Thymus (tissue), 11 donors: Measurements from ENCODE around the gene SORCS3. TPM values are rescaled to one million over a fixed set of nuclear protein-coding genes. Genes with fewer than 3 reads are reported as not detected.

Source experiments
- DNase-seq, 9 donors: peaks; one replicate each; pipeline ENCODE4 v3.0.0-alpha.2; 2013; ENCODE audit warnings: low spot score in 9 of 9, low read depth in 6 of 9, missing footprints in 1 of 9
- H3K27ac ChIP-seq, 2 donors: one replicate each; pipeline ENCODE4 v1.5.1; 2013; ENCODE audit warnings: control low read depth in 1 of 2, low read depth in 1 of 2, low read length in 1 of 2, mild to moderate bottlenecking in 1 of 2, moderate library complexity in 1 of 2
- H3K27me3 ChIP-seq, 2 donors: one replicate each; pipeline ENCODE4 v1.5.1; 2013; ENCODE audit warnings: low read length in 1 of 2; ENCODE audit not compliant: control insufficient read depth in 2 of 2, insufficient read depth in 1 of 2
- H3K36me3 ChIP-seq, 2 donors: one replicate each; pipeline ENCODE4 v1.5.1; 2013; ENCODE audit warnings: low read length in 1 of 2, mild to moderate bottlenecking in 1 of 2, moderate library complexity in 1 of 2; ENCODE audit not compliant: control insufficient read depth in 2 of 2, insufficient read depth in 2 of 2
- H3K4me1 ChIP-seq, 2 donors: one replicate each; pipeline ENCODE4 v1.5.1; 2013; ENCODE audit warnings: low read length in 2 of 2; ENCODE audit not compliant: control insufficient read depth in 2 of 2, insufficient read depth in 2 of 2
- H3K4me3 ChIP-seq, 2 donors: one replicate each; pipeline ENCODE4 v1.5.1; 2013; ENCODE audit warnings: low read length in 2 of 2, control low read depth in 1 of 2, mild to moderate bottlenecking in 1 of 2
- H3K9me3 ChIP-seq, 2 donors: one replicate each; pipeline ENCODE4 v1.5.1; 2013; ENCODE audit warnings: low read length in 1 of 2, mild to moderate bottlenecking in 1 of 2; ENCODE audit not compliant: control insufficient read depth in 2 of 2, insufficient read depth in 1 of 2
- WGBS: extraction: QIAGEN DNeasy Blood & Tissue Kit; methylation state at CpG from one replicate; pipeline ENCODE4 v1.1.7; 2013; 5-methylcytosine and 5-hydroxymethylcytosine counted together
- polyA plus RNA-seq: library from polyadenylated mRNA; stranded (reverse); fragments of 200-250 nt; gene quantifications from one replicate; pipeline ENCODE4 v1.2.3, GENCODE V29; 2013
- total RNA-seq: library from RNA; stranded (reverse); fragments of 120-200 nt; gene quantifications from one replicate; pipeline ENCODE4 v1.2.4, GENCODE V29; 2013
- donor health status: healthy.

Gene SORCS3
- total and polyA plus RNA-seq, 2 donors: 0.05 TPM

DNA sequence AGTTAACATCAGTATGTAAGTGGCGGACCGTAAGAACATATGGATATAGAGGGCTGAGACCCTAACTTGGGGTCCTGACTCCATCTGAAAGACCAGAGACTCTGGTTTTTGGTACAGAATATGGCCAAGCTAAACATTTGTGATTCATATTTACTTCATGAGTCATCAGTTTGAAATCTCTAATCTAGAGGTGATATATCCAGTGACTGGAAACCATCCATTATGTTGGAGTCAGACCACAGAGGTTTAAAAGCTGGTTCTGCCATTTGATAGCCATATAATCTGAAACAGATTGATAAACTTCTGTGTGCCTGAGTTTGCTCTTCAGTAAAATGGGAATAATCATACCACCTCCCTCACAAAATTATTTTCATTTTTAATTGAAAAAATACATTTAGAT is 505.3 kb downstream of the SORCS3 start:
- no peak overlapping the region for H3K27ac ChIP-seq
- H3K4me3 ChIP-seq: no peak overlapping the region
- no peaks in the 10 kb centered on the region for H3K4me1 ChIP-seq
- no peaks in the 10 kb centered on the region for H3K9me3 ChIP-seq
- WGBS: over 99% methylated on average over 2 of the region's 2 CpGs
- no peaks in the 10 kb centered on the region for H3K27me3 ChIP-seq
- no peaks in the 10 kb centered on the region for H3K36me3 ChIP-seq
- DNase-seq: no peak

DNA sequence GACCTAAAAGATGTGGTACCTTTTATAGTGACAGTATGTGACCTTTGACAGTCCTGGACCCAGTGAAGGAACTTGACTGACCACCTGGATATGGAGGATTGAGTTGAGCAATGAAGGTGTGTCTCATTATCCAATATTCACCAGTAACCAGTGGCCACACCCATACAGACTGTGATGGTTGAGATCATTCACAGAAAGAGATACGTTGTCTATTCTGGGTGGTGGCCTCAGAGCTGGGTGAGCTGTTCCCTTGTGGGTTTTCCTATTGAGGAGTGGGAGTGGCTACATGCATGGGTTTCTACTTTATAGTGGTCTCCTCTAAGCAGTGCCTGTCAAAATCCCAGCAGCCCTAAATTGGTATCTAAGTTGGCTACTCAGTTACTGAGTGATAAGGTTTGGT is 507.4 kb downstream of the SORCS3 start:
- Histone ChIP-seq H3K36me3 (no peaks in the 10 kb centered on the region), H3K4me3 (no peak overlapping the region), H3K27ac (no peak overlapping the region), H3K9me3 (no peaks in the 10 kb centered on the region), H3K4me1 (no peaks in the 10 kb centered on the region), H3K27me3 (no peaks in the 10 kb centered on the region)
- DNase-seq: no peak
- 27% methylated on average over 1 of the region's 1 CpG for WGBS

DNA sequence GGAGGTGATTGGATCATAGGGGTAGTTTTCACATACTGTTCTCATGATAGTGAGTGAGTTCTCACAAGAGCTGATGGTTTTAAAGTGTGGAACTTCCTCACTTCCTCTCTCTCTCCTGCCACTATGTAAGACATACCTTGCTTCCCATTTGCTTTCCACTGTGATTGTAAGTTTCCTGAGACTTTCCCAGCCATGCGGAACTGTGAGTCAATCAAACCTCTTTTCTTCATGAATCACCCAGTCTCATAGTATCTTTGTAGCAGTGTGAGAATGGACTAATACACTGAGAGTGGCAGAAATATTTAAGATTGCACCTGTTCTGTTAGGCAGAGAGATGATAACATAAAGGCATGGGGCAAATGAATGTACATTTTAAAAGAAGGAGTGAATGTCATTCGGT is 507.8 kb downstream of the SORCS3 start:
- Histone ChIP-seq H3K27ac (no peak overlapping the region), H3K9me3 (no peaks in the 10 kb centered on the region), H3K27me3 (no peaks in the 10 kb centered on the region), H3K4me1 (no peaks in the 10 kb centered on the region), H3K4me3 (no peak overlapping the region), H3K36me3 (no peaks in the 10 kb centered on the region)
- WGBS: 87% methylated on average over 2 of the region's 2 CpGs
- DNase-seq: no peak

DNA sequence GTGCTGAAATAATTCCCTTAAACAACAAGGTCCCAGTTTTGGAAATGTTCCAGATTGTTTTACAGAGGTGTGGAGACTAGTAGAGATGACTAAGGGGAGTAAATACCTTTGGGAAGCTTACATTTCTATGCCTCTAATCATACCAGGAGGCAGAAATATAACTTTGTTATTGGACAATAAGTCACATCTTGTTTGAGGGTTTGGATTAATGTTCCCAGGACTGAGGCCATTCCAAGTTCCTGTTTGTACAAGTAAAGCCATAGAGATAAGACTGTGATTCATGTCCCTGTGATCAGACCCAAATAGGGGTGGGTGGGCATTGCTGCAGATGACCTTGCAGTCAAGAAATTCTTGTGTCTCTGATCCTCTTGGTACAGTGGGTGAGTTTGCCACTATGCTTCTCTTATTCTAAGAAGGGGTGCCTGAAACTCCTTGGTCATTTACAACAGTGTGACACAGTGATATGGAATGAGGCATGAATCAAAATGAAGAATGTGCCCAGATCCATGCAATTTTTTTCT is 508.3 kb downstream of the SORCS3 start:
- Histone ChIP-seq H3K9me3 (no peaks in the 10 kb centered on the region), H3K36me3 (no peaks in the 10 kb centered on the region), H3K27ac (no peak overlapping the region), H3K27me3 (no peaks in the 10 kb centered on the region), H3K4me3 (no peak overlapping the region), H3K4me1 (no peaks in the 10 kb centered on the region)
- no peak for DNase-seq

DNA sequence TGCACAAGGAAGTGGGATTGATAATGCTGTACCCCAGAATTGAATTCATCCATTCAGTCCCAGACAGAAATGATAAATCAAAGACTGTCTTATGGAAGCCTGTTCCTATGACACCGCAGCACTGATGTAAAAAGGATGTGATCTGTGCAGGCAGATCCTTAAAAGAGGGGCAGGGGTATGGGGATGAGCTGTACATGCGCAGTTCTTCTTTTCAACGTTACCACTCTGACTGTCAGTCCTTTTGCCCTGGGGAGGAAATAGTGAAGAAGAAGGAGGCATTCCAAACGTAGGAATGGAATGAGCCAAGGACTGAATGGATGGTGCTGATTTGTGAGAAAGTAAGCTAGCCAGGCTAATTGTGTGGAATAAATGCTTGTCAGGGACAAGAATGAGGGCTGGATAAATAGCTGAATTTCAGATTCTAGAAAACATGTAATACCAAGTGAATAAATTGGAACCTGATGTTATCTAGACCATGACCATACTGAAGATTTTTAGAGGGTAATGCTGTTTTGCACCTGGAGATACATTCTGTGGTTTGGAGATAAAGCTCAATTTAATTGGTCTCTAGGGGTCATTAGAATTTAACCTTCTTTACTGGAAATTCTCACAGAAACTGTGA is 509.3 kb downstream of the SORCS3 start:
- DNase-seq: no peak
- Histone ChIP-seq H3K4me1 (no peaks in the 10 kb centered on the region), H3K9me3 (no peaks in the 10 kb centered on the region), H3K27ac (no peak overlapping the region), H3K4me3 (no peak overlapping the region), H3K36me3 (no peaks in the 10 kb centered on the region), H3K27me3 (no peaks in the 10 kb centered on the region)
- whole genome bisulfite sequencing: 82% methylated on average over 4 of the region's 4 CpGs

DNA sequence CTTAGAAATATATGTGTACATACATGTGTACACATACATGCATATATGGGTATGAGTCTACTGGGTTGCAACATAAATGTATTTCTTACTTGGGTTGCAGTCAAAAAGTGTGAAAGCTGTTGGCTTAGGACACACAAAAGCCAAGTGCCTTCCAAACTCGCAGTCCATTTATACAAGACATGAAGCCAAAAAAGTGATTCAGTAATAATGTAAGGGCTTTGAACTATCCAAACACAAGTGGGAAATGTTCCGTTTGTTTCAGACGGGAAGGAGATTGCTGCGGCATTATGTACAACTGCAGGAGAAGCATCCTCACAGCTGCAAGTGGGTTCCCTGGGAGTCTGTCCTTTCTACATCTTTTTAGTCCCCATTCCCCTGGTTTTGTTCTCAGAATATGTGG is 513.6 kb downstream of the SORCS3 start:
- H3K4me1 ChIP-seq: no peaks in the 10 kb centered on the region
- H3K4me3 ChIP-seq: no peak overlapping the region
- H3K27me3 ChIP-seq: no peaks in the 10 kb centered on the region
- WGBS: 96% methylated on average over 4 of the region's 4 CpGs
- no peak overlapping the region for H3K27ac ChIP-seq
- H3K9me3 ChIP-seq: no peaks in the 10 kb centered on the region
- no peak for DNase-seq
- H3K36me3 ChIP-seq: no peaks in the 10 kb centered on the region

DNA sequence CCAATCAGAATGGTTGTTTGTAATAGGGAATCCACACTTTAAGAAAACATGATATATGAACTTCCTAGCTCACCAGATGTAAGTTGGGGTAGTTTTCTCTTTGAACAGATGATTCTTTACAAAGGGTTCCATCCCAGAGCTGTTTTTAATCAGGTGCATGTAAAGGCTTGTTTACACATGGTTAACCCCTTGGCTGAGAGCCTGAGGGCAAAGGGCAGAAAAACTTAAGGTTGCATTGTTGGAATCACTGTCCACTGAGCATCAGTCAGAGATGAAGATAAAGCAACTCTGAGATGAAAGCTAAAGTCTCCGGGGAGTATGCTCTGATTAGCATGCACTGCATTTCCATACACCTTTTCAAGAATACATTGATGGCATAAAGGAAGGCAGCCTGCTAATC is 518.2 kb downstream of the SORCS3 start:
- Histone ChIP-seq H3K9me3 (no peaks in the 10 kb centered on the region), H3K36me3 (no peaks in the 10 kb centered on the region), H3K4me3 (no peak overlapping the region), H3K4me1 (no peaks in the 10 kb centered on the region), H3K27me3 (no peaks in the 10 kb centered on the region), H3K27ac (no peak overlapping the region)
- no peak for DNase-seq
- WGBS: 86% methylated on average over 1 of the region's 1 CpG

DNA sequence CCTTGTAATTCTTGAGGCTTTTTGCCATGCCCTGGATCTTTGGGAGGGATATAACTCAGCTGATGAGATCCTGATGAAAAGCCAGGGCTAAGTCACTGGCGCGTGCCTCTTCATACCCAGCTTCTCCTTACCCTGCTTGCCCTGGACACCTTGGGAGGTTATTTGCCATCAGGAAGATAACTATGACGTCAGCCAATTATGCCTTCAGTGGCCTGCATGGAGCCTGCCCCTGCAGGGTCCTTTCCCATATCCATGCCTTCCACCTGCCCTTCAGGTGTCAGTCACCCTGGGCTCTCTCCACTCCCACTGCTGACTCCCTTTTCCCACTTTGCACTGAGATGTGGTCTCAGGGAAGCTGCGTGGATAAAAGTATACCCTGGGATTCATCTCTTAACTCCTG is 520.1 kb downstream of the SORCS3 start:
- Histone ChIP-seq H3K27ac (no peak overlapping the region), H3K4me3 (no peak overlapping the region), H3K36me3 (no peaks in the 10 kb centered on the region), H3K27me3 (no peaks in the 10 kb centered on the region), H3K9me3 (no peaks in the 10 kb centered on the region), H3K4me1 (no peaks in the 10 kb centered on the region)
- no peak for DNase-seq
- 89% methylated on average over 4 of the region's 4 CpGs for WGBS

DNA sequence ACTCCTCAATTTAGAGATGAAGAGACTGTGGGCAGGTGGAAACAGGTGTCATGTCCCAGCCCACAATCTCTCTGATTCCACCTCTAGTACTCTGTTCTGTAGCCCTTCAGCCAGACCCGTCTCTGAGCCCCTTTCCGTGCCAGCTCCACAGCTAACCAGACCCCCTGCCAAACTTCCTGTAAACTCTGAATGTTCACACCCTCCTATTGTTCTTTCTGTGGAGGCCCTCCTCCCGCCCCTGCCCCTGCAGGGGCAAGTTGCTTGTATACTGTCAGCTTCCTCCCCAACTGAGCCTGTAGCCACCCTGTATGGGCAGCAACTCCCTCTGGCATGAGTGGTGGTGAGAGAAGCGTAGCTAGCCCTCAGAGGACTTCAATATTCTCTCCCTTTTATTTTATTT is 520.7 kb downstream of the SORCS3 start:
- no peaks in the 10 kb centered on the region for H3K9me3 ChIP-seq
- no peak for DNase-seq
- H3K36me3 ChIP-seq: no peaks in the 10 kb centered on the region
- H3K4me1 ChIP-seq: no peaks in the 10 kb centered on the region
- H3K27me3 ChIP-seq: no peaks in the 10 kb centered on the region
- no peak overlapping the region for H3K4me3 ChIP-seq
- no peak overlapping the region for H3K27ac ChIP-seq
- WGBS: 19% methylated on average over 4 of the region's 4 CpGs

DNA sequence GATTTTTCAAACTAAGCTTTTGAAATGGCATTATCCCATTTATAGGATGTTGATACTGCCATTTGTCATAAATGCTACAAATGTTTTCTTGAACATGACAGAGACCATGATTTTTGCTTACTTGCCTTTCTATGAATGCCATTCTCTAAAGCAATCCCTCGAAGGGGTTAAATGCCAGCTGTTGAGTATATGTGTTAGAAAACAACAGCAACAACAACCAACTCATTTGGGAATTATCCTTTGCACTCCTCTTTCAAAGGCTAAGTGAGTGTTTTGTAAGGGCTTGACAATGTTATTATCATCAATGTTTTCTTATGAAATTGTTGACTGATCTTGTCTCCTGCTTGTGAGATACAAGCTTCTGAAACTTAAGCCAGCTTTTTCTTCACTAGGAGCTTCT is 529.4 kb downstream of the SORCS3 start:
- Histone ChIP-seq H3K36me3 (no peaks in the 10 kb centered on the region), H3K4me3 (no peak overlapping the region), H3K4me1 (no peaks in the 10 kb centered on the region), H3K9me3 (no peaks in the 10 kb centered on the region), H3K27me3 (no peaks in the 10 kb centered on the region), H3K27ac (no peak overlapping the region)
- no peak for DNase-seq
- WGBS: 74% methylated on average over 1 of the region's 1 CpG
